Right forelimb (tissue), 1 donor: ENCODE results near the gene SLC38A10.

Experiments used
- DNase-seq: peaks from one replicate; pipeline ENCODE4 v3.0.0-alpha.2; 2018

The SLC38A10 gene

GRCh38 chr17:81295676-81296381, 722 bp upstream of the SLC38A10 start:
- no peak for DNase-seq

DNA sequence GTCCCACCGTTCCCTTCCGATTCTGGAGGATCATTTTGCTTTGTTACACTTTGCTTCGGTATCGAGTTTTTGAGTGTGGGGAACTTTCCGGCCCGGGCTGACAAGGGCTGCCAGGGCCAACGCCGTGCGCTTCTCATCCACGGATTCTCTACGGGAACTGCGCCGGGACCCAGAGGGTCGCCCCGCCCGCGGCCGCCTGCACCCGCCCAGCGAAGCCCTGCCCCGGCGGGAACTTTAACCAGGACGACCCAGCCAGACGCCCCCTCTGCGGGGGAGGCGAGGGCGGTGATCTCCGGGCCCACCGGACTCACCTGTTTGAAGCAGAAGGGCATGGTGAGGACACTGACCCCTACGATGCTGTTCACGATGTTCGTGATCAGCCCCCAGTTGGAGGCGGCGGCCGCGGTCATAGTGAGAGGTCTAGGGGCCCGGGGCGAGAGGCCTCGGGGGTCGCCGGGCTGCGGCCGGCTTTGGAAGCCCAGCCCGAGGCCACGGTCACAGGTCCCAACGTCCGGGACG, 536 bp downstream of the SLC38A10 start:
- no peak for DNase-seq

- no peak for DNase-seq
These were observed 2.7 kb downstream of the SLC38A10 start for GRCh38 chr17:81292450-81292849.

GRCh38 chr17:81291662-81292061, 3.4 kb downstream of the SLC38A10 start:
- peak; percentile 71 for DNase-seq

DNA sequence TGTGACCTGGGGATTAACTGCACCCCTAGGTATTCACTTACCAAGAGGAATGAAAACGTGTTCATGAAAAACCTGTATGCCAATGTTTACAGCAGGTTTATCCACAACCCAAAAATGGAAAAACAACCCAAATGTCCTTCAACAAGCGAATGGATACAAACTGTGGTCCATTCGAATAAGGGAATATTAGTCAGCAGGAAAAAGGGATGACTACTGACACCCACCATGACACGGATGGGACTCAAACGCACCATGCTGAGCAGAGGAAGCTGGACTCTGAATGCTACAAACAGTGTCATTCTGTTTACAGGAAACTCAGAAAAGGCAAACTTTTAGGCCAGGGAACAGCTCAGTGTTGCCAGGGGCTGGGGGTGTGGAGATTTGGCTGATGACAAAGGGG, 4.9 kb downstream of the SLC38A10 start:
- DNase-seq = no peak

- DNase-seq = no peak
These were observed 5.5 kb downstream of the SLC38A10 start for GRCh38 chr17:81289627-81290026.

DNA sequence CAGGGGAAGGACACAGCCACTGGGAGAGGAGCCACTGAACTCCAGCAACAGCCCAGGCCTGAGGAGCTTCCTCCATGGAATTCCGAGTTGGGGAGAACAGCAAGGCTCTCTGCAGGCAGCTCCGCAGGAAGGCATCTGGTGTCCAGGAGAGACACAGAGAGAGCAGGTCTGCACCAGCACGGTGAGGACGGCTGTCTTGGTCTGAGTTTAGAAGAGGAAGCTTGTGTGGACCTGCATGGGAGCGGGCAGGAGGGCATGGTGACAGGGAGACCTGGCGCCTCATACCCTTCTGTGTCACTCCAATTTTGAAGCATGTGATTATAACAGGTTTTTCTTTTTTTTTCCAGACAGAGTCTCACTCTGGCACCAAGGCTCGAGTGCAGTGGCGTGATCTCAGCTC, 6.4 kb downstream of the SLC38A10 start:
- no peak for DNase-seq

DNA sequence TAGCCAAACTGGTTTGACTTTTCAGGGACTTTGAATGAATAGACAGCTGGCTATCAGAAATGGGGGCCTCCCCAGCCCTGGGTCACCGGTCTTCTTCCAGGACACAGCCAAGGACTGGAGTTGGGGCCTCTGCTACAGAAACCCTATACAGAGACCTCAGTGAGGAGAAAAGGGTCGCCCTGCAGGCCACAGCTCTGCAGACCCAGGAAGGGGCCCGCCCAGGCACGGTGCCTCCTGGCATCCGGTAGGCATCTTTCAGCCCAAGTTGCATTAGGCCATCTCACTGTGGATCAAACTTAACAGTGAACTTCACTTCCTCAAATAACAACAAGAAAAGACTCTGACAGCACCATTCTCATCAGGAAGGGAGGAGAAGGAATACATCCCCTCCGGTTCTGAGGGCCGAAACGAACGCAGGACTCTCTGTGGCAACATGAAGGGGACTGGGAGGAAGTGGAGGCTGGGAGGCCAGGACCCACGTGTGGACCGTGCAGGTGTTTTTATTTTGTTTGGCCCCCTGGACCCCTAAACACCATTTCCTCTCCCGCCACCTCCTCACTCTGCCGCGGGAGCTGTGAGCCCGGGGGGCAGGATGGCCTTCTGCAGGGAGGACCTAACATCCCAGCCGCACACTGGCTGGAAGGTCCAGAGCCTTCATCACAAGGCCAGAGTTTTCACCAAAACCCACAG, 7.2 kb downstream of the SLC38A10 start:
- DNase-seq = no peak

DNA sequence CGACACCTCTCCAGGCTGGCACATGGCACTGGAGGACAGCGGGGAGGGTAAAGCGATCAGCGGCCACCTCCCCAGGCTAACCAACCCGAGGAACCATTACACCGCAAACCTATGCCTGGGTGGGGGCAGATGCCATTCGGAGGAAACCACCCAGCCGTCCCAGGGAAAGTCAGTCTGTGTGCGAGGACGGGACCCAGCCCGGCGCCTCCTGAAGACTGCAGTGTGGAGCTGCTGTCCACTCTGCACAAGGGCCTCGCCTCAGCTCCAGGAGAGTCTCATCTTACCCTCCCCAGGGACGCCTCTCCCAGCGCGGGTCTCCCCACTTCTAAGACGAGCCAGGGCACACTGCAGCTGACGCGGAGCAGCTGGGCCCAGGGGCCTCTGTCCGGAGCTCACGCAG, 8.0 kb downstream of the SLC38A10 start:
- no peak for DNase-seq

DNA sequence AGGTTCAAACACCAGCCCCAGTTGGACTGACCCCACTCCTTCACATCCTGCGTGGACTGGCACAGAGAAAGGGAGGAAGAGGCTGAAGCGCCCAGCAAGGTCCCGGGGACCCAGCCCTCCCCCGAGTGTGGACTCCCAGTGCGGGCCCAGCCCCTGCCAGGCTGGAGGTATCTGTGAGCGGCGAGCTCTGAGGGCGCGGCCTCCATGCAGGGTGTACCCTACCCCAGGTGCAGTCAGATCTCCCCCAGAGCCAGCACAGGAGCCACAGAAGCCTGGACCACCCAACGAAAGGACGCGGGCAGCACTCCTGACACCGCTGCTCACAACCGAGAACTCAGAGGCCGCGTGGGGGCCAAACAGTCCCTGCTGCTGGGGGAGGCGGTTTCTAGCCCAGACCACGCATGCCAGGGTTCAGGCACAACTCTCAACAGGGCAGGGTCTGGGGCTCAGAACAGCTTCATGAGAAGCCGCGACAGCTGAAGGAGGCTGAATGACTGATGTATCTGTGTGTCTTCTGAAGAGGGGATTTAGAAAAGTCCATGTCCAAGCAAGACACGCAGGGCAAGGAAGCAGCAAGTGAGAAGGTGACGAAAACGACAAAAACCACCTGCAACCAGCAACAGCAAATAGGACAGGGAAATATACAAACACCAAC, 8.5 kb downstream of the SLC38A10 start:
- no peak for DNase-seq

DNA sequence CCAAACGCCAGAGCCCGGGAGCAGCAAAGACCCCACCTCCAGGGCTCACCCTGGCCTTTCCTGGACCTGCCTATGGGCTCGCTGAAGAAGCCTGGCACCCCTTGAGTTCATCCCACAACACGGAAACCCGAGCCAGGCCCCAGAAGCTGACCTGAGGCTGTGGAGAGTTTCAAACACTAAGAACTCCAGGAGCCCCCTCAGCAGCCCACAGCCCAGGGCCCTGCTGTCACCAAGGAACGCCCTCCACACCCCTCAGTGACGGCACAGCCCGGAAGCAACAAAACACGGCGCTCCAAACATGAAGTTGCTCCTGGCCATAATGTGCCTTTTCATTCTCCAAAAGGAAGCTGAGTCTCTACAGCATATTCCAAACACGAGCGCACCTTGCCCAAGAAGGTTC, 9.2 kb downstream of the SLC38A10 start:
- no peak for DNase-seq

DNA sequence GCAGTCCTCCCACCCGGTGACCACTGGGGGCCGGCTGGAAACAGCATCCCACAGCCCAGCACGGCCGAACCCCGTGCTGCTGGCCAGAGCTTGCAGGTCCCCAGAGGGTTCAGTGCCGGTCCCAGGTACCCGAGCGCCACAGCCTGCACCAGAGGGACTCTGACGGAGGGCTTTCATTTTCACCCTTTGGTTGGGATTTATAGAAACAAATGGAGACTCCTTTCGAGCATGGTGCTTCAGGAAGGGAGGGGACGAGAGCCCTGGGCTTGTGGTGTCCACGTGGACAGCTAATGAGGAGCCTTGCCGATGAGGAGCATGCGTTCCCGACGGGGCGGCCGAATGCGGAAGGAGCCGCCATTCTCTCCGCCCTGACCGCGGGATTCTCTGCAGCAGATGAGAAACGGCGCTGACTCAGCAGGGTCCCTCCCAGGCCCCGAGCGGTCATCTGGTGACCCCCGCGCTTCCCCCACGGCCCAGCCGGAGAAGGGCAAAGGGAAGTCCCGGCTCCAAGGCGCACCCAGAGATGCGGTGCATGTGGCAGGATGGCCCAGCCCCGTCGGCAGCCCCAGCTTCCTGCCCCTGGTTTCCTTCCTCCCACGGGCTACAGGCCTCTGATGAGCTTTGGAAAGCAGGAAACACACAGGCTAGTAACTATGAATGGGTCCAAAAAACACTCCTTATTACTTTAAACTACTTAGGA, 9.8 kb downstream of the SLC38A10 start:
- peak; percentile 81 for DNase-seq

DNA sequence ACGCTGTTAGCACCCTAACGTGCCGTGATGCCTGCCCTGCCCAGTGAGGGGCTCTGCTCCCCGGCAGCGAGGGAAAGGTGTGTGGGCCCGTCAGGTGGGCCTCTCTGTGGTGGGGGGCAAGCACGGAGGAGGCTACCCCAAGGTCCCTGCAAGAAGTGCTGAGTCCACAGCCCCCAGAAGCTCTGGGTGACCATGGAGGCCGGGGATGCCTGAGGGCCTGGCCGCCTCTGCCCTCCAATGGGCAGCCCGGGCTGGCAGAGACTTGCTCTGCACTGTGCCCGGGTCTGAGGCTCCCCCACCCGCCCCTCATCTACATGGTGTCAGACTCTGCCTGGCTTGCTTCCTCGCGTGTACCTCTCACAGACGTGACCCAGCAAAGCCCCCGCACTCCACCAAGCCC, 12.2 kb downstream of the SLC38A10 start:
- DNase-seq = no peak

GRCh38 chr17:81282141-81282540, 13.0 kb downstream of the SLC38A10 start:
- DNase-seq = no peak

- no peak for DNase-seq
These were observed 14.5 kb downstream of the SLC38A10 start for GRCh38 chr17:81280571-81280970.

- DNase-seq = no peak
These were observed 15.5 kb downstream of the SLC38A10 start for GRCh38 chr17:81279278-81280275.

GRCh38 chr17:81278831-81279230, 16.3 kb downstream of the SLC38A10 start:
- DNase-seq = no peak

- no peak for DNase-seq
These were observed 17.0 kb downstream of the SLC38A10 start for GRCh38 chr17:81277946-81278693.

GRCh38 chr17:81277421-81277820, 17.7 kb downstream of the SLC38A10 start:
- no peak for DNase-seq

DNA sequence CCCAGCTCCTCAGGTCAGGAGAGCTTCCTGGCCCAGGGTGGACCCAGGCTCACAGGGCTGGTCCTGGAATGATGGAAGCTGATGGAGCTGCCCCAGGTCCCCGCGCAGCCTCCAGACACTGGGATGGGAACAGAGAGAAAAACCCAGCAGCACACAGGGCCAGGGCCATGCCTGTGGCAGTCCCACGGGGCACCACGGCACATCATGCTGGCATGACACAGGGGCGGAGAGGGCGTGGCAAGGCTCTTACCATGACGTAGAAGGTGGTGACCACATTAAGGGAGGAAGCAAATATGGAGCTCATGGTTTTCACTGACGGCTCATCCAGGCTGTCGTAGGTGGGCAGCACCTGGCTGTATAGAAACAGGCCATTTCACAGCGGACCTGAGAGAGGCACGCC, 18.3 kb downstream of the SLC38A10 start:
- DNase-seq = no peak

GRCh38 chr17:81274471-81274855, 20.6 kb downstream of the SLC38A10 start:
- no peak for DNase-seq
